GM12878 (cell line): ENCODE results near the gene INSRR. TPM values are rescaled to one million over a fixed set of nuclear protein-coding genes. Genes with fewer than 3 reads are reported as not detected.

ENCODE experiments used
- CREB1 ChIP-seq: IDR thresholded peaks from 2 replicates; pipeline ENCODE4 v1.6.1; 2012; ENCODE audit warnings: low read depth, mild to moderate bottlenecking, inconsistent platforms
- EP300 ChIP-seq, 2 experiments: fragments of 150-350 bp in 1 of 2; IDR thresholded peaks; 2 replicates each; pipeline ENCODE4 v1.6.1; 2011 to 2012; ENCODE audit warnings: low read depth in 2 of 2, low read length in 2 of 2, borderline replicate concordance in 1 of 2, improper control_type of control experiment in 1 of 2, inconsistent platforms in 1 of 2; ENCODE audit not compliant: control insufficient read depth in 1 of 2
- EZH2 ChIP-seq: IDR thresholded peaks from 2 replicates; pipeline ENCODE4 v1.6.1; 2012; ENCODE audit warnings: low read depth, mild to moderate bottlenecking, control low read depth, inconsistent platforms, low read length, borderline replicate concordance; ENCODE audit not compliant: control insufficient read depth
- HDAC2 ChIP-seq: fragments of 200-600 bp; sonication (generic); IDR thresholded peaks from 2 replicates; pipeline ENCODE4 v1.6.1; 2017
- JUND ChIP-seq: IDR thresholded peaks from 2 replicates; pipeline ENCODE4 v1.6.1; 2012; ENCODE audit warnings: low read depth, mild to moderate bottlenecking, low read length, improper control_type of control experiment, moderate library complexity
- KDM1A ChIP-seq: fragments of 200-600 bp; sonication (generic); IDR thresholded peaks from 2 replicates; pipeline ENCODE4 v1.6.1; 2016; ENCODE audit warnings: borderline replicate concordance
- PAX5 ChIP-seq: IDR thresholded peaks from 2 replicates; pipeline ENCODE4 v1.6.1; 2011; ENCODE audit warnings: low read depth, low read length, borderline replicate concordance
- RAD21 ChIP-seq: IDR thresholded peaks from 2 replicates; pipeline ENCODE4 v1.6.1; 2011; ENCODE audit warnings: mild to moderate bottlenecking, low read depth, low read length, moderate library complexity; ENCODE audit not compliant: insufficient read depth
- SIN3A ChIP-seq: IDR thresholded peaks from 2 replicates; pipeline ENCODE4 v1.6.1; 2012; ENCODE audit warnings: low read depth, low read length, improper control_type of control experiment
- SPI1 ChIP-seq: IDR thresholded peaks from 2 replicates; pipeline ENCODE4 v1.6.1; 2011; ENCODE audit warnings: low read depth, mild to moderate bottlenecking, low read length, moderate library complexity, borderline replicate concordance; ENCODE audit not compliant: insufficient read depth
- STAT3 ChIP-seq: IDR thresholded peaks from 2 replicates; pipeline ENCODE4 v1.6.1; 2011; ENCODE audit warnings: low read depth, low read length, improper control_type of control experiment
- SUPT20H ChIP-seq: IDR thresholded peaks from 2 replicates; pipeline ENCODE4 v1.6.1; 2011; ENCODE audit warnings: low read depth, mild to moderate bottlenecking, low read length, moderate library complexity, borderline replicate concordance; ENCODE audit not compliant: control insufficient read depth
- TARDBP ChIP-seq: IDR thresholded peaks from 2 replicates; pipeline ENCODE4 v1.6.1; 2016; ENCODE audit warnings: borderline replicate concordance
- ZNF687 ChIP-seq: fragments of 450-650 bp; IDR thresholded peaks from 2 replicates; pipeline ENCODE4 v1.6.1; 2017; ENCODE audit warnings: mild to moderate bottlenecking, moderate library complexity
- polyA plus RNA-seq, 11 experiments: library from polyadenylated mRNA; depleted of rRNA in 4 of 11; unstranded in 6 of 11; stranded (reverse) in 5 of 11; fragments of >200 nt; fragmentation: Nextera tagmentation in 4 of 11; fragmentation: Illumina TruSeq in 1 of 11; extraction: Ambion mirVana in 4 of 11; extraction: Trizol in 1 of 11; gene quantifications; 1 replicate in 1 of 11; 2 replicates in 10 of 11; pipeline versions ENCODE4 v1.2.1 to v1.2.3, GENCODE V29; 2011 to 2016; ENCODE audit warnings: inconsistent platforms in 2 of 11, missing spikeins in 2 of 11, low read depth in 1 of 11
- total RNA-seq, 4 experiments: library from RNA; depleted of rRNA in 3 of 4; stranded (reverse); fragments of >200 nt in 3 of 4; fragmentation: Illumina TruSeq in 1 of 4; extraction: Trizol in 1 of 4; gene quantifications; 2 replicates each; pipeline versions ENCODE4 v1.2.1 to v1.2.3, GENCODE V29; 2013 to 2021

Gene INSRR
- total and polyA plus RNA-seq, 10 of the 15 experiments (the other 5 are each of a cell fraction or from before 2014, with no cell fraction given), result 0.01 TPM; not detected in 9

DNA sequence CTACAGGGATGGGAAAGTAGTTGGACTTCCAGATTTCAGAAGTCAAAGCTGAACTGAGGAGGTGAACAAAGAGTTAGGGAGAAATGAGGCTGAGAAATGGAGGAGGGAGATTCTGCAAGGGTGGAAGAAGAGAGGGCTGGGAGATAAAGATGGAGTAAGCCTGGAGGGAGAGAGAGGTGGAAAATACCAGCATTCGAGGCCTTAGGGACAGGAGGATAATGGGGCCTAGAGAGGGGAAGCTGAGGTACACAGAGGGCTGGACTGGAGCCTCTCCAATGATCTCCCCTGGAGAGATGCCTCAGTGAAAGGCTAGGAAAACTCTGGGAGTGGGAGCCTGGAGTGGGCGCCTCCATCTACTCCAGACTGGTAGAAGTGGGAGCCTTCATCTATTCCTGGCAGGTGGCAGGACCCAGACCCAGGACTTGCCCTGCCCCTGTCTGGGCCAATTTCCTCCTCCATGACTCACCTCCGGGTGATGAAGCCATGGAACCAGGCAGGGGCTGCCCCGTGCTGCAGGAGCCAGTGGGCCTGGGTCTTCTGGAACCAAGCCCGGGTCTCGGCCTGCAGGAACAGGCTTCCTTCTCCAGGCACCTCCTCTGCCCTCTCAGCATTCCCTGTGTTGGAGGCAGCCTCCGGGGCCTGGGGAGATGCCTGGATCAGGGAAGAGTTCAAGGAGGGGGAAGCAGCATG, 44.2 kb downstream of the INSRR start (continued):
- TF ChIP-seq ZNF687 (no peak), RAD21 (no peak), CREB1 (no peak), EZH2 (no peak), PAX5 (no peak), TARDBP (no peak), SIN3A (no peak), STAT3 (no peak), EP300 (IDR thresholded peaks at IDR 0.05; ENCODE audit: borderline replicate concordance in 1 of 2, control insufficient read depth in 1 of 2, low read depth in 2 of 2, low read length in 2 of 2) (no peak), JUND (no peak), HDAC2 (no peak), SPI1 (no peak), SUPT20H (no peak), KDM1A (no peak)
